Activated naive CD4-positive, alpha-beta T cell (primary cell): ENCODE measurements around the gene CABP2.

ENCODE experiments used
- DNase-seq, 4 experiments: peaks; one replicate each; lab custom pipeline; 2025; lab: John Stamatoyannopoulos, UW

The CABP2 gene

GRCh38 chr11:67507864-67508485 is 15.3 kb downstream of the CABP2 start, which contains the start of gene CDK2AP2:
TSS of gene CDK2AP2 (minus strand) at chr11:67508162. CDS start at chr11:67508082, 80 bp downstream.
- peak; percentile 90 to 96 (median 92) for DNase-seq

GRCh38 chr11:67507242-67507863 is 15.9 kb downstream of the CABP2 start:
- peak in 1 of 4 experiments; percentile 53 for DNase-seq

DNA sequence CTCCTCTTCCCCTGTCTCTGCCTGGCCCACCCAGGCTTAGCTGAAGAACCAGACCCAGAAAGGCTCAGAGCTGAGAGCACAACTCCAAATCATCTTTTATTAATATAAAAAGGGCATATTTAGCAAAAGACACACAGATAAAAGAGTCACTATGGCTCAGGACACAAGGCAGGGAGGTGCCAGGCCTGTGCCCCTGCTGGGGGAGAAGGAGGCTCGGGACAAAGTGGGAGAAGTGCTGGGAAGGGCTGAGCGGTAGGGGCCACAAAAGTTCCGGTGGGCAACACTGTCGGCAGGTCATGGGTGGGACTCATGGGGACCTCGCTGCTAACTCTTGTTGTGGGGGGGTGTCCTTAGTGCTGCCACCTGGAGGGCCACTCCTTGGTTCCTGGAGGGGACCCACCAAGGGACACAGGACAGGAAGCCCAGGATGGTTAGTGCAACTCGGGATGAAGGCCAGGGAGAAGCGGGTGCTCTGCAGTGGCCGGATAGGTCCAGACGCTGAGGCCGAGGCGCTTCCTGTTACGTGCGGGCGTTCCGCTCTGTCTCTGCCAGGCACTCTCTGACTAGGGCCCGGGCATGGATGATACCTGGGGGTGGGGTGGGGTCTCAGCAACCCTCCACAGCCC is 16.7 kb downstream of the CABP2 start:
- DNase-seq = no peak

DNA sequence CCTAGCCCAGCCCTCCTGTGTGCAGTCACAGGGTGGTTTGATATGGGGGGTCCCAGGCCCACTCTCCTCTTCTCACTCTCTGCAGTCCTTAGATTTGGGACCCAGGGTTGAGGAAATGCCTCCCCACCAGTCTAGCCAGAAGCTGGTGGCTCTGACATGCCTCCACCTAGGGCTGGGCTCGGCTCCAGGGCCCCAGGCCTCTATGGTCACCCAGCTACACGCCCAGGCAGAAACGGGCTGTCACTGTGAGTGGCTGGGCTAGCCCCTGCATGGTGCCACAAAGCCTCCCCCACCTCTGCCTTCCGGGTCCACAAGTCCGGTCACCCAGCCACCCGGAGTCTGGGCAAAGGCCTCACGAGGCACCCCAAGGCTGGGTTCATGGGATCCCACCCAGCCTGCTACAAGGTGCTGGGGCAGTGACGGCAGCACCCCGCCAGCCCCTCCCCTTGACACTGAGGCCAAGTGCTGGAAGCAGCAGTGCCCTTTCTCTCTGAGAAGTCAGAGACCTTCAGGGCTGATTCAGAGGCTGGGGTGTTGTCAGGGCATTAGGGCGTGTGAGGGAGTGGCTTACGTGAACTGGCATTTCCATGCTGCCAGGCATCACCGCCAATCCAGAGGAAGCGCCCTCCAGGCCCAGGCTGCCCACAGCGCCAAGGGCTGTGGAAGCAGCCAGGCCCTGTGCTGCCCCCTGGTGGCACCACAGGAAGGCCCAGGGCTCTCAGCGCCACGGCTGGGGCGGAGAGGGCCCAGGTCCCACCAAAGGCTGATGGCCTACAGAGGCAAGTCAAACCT is 17.4 kb downstream of the CABP2 start:
- peak; percentile 74 to 86 (median 79) for DNase-seq

DNA sequence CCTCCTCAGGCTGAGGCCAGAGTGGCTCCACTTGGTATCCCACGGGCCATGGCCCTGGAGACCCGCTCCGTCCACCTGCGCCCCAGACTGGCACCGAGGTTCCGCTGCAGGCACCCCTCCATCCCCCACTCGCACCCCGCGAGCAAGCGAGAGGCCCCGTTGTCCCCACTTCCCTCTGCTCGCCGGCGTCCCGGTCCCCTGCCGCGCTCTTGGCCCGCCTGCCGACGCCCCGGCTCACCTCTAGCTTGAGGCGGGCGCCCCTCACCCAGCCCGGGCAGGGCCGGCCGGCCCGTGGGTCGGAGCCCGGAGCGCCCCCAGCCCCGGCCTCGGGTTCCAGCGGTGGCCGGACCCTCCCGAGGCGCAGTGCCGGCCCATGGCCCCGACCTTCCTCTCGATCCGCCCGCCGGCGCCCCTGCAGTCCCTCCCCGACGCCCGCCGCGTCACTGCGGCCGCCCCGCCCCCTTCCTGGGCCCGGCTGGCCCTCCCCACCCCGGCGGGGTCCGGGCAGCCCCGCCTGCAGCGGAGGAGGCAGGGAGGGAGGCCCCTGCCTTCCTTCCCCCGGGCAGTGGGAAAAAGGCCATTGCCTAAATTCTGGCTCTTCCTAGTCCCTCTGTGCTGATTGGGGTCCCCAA is 18.2 kb downstream of the CABP2 start, which contains the start of gene PITPNM1:
Gene PITPNM1, minus strand, starts transcription at position 414 of the 632 bp plus-strand sequence. CDS start 1,183 bp downstream, outside the sequence.
- peak in 3 of 4 experiments; percentile 28 to 65 (median 35) for DNase-seq

DNA sequence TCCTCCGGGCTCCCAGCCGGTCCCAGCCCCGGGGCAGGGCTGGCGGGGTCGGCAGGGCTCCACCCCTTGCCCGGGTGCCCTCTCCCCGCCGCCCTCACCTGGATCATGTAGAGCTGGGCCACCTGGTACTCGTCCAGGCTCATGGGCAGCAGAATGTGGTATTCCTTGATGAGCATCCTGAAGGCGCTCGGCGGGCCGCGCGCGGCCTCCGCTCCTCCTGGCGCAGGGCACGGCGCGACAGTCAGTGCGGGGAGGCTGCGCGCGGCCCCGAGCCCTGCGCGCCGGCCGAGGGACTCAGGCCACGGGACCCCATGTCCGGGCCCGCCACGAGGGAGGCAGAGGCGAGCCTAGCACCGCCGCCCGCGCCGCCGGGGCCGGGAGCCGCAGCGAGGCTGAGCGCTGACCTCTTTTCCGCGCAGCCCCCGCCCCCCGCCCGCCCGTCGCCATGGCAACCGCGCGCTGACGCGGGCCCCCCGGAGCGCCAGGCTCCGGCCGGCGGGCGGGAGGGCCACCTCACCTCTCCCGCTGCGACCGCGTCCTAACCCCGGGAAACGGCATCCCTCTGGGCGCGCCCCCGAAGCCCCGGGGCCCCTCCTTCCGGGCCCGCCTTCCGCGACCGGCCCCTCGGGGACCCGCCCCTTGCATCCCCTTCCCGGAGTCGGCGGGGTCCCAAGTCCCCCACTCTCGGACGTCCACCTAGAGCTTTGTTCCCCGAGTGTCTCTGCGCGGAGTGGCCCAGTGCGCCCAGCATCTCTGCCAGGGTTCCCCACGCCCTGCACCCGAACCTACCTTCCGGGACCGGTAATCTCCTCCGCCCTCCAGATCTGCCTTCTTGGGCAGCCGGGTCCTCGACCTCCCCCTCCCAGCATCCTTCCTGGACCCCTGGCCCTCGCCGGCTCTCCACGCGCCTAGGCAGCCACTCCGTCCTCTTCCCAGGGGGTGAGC is 19.0 kb downstream of the CABP2 start:
- DNase-seq = peak in 1 of 4 experiments; percentile 31

DNA sequence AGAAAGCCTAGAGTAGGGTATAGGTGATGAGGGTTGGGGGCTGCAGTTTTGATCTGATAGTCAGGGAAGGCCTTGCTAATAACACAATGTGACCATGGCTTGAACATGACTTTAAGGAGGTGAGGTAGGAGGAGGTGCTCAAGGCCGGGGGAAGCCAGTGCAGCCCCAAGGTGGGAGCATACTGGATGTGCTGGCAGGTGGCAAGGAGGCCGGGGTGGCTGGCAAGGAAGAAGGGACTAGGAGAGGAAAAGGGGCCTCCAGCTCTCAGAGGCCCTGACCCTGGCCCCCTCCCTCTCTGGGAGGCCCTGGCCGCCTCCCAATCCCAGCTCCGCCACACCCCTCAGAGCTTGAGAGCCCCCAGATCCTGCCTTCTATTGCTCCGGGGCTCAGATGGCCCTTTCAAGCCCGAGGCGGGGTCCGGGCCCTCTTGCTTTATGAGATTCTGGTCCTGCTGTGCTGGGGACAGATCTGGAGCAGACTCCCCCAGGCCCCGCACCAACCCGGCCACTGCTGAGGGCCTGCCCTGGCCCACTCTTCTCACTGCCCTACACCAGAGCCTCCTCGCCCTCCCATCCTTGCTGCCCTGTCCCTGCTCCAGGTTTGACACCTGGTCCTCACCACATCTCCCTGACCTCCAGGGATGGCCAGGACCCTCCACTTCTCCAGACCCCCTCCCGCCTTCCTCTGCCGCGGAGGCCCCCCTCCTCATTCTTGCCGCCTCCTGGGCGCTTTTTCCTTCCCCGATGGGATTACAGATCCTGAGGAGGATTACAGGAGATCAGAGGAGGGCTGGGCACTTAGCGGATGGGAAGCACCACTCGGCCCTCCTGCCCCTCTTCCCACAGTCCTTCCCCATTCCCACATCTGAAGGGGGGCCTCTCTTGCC is 19.9 kb downstream of the CABP2 start:
- no peak for DNase-seq

- DNase-seq = no peak
Measured at GRCh38 chr11:67502328-67502979, 20.8 kb downstream of the CABP2 start.

GRCh38 chr11:67501854-67502253 is 21.4 kb downstream of the CABP2 start:
- DNase-seq = no peak

GRCh38 chr11:67500831-67501715 is 22.2 kb downstream of the CABP2 start:
- no peak for DNase-seq

GRCh38 chr11:67500484-67500821 is 22.8 kb downstream of the CABP2 start:
- no peak for DNase-seq

- DNase-seq = no peak
Measured at GRCh38 chr11:67499808-67500483, 23.3 kb downstream of the CABP2 start.

GRCh38 chr11:67498544-67498972 is 24.7 kb downstream of the CABP2 start:
- DNase-seq = no peak

DNA sequence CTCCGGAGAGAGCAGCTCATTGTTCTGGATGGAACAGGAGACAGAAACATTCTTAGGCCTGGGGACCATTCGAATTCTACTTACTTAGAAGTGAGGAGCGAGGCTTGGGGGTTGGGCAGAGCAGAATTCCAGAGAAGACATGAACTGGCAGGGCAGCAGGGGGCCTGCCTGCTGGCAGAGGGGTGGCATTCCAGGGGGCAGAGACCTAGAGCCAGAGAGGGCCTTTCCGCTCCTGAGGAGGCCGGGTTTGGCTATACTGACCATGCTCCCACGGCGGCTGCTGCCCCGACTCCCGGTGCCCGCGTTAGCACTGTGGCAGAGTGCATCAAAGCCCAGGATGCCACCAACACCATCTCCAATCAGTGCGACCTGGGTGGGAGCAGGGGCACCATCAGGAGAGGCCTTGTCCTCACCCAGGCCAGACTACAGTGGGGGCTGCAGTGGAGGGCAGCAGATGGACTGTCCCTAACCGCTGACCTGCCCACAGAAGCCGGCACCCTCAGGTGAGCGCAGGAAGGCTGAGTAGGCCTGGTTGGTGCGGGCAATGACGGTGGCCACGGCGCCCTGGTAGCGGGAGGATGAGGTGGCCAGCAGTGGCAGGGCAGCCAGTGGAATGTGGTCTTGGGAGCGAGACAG is 25.5 kb downstream of the CABP2 start:
- no peak for DNase-seq

DNA sequence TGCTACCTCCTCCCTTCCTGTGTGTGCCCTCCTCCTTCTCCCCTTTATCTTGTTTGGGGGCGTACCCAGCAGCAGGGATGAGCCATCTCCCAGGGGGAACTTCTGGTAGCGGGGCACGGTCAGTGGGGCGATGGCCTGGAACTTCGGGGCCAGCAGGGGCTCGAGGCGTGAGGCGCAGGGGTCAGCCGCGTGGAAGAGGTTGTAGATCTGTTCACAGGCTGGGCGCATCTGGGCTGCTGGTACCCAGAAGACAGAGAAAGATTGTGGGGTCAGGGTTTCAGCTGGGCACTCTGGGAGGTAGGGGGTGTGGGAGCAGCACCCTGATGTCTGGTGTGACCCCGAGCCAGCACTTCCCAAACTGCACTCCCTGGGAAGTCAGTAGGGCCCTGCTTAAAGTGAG is 27.1 kb downstream of the CABP2 start:
- no peak for DNase-seq

DNA sequence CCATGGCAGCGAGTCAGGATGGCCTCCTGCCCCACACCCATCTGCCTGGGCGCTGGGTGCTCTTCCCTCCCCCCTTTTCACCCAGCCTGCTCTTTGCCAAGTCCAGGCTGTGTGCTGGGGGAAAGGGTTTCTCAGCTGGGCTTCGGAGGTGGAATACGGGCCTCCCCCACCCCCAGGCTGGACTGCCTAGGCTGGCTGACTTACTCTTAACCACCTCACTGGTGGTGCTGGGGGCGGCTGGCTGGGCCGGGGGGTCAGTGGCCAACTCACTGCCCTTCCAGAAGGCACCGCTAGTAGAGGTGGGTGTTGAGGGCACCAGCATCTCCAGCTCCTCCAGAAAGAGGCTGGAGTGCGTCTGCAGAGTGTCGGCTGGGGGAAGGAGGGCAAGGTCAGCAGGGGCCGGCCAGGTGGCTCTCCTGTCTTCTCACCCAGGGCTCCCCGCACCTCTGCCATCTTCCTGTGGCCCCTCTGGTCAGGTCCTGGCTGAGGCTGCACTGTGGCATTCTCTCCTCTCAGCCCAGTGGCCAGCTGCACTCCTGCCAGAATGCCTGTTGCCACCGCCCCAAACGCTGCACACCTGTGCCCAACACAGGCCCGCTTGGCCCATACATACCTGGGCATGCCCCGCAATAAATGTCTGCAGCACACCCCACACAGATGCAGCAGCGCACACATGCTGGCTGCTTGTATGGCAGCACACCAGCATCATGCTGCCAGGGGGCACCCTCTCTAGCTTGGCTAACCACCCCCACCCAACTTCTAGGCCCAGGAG is 27.8 kb downstream of the CABP2 start:
- no peak for DNase-seq
